ENCODE measurements around the gene BANF1.

DNA sequence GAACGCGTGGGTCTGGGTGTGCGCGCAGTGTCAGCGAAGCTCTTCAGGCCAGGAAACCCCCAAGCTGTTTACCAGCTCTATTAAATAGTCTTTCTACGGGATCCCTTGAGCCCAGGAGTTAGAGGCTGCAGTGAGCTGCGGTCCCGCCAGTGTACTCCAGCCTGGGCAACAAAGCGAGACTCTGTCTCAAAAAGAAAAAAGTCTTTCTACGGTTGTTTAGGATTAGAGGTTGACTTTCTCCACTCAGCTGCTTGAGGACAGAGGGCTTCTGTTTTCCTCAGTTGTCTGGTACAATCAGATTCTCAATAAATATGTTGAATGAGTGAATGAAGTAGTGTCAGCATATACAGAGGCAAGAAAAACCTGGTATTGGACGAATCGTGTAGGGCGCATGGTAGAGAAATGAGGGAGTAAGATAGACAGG, 40.1 kb upstream of the BANF1 start:
- no peak for TF ChIP-seq RAD21 (IDR thresholded peaks at IDR 0.05; ENCODE audit: low read depth)
- TF ChIP-seq TAF1 (IDR thresholded peaks at IDR 0.05; ENCODE audit: low read depth) = no peak
- TF ChIP-seq FOXM1 (IDR thresholded peaks at IDR 0.05; ENCODE audit: borderline replicate concordance, low read depth) = no peak
- TF ChIP-seq ZBTB7A (IDR thresholded peaks at IDR 0.05; ENCODE audit: low read depth) = no peak
- no peak for TF ChIP-seq EGR1 (IDR thresholded peaks at IDR 0.05)
- TF ChIP-seq NFIC (IDR thresholded peaks at IDR 0.05) = no peak
- no peak for TF ChIP-seq CREB1 (IDR thresholded peaks at IDR 0.05; ENCODE audit: low read depth)
- TF ChIP-seq MAX (IDR thresholded peaks at IDR 0.05) = no peak
- no peak for TF ChIP-seq YY1 (IDR thresholded peaks at IDR 0.05; ENCODE audit: low read depth)
- no peak for TF ChIP-seq EP300 (IDR thresholded peaks at IDR 0.05; ENCODE audit: borderline replicate concordance)
- TF ChIP-seq REST (IDR thresholded peaks at IDR 0.05; ENCODE audit: low read depth) = no peak
- TF ChIP-seq, protein P1, sequence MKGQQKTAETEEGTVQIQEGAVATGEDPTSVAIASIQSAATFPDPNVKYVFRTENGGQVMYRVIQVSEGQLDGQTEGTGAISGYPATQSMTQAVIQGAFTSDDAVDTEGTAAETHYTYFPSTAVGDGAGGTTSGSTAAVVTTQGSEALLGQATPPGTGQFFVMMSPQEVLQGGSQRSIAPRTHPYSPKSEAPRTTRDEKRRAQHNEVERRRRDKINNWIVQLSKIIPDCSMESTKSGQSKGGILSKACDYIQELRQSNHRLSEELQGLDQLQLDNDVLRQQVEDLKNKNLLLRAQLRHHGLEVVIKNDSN (IDR thresholded peaks at IDR 0.05) = no peak
- TF ChIP-seq CEBPB (IDR thresholded peaks at IDR 0.05) = no peak
- no peak for TF ChIP-seq TCF12 (IDR thresholded peaks at IDR 0.05; ENCODE audit: low read depth)
